NCI-H1105 (cell line): ENCODE data around the gene MILR1.
"Not testable (repeated sequence)": the region's sequence is repeated elsewhere in the genome, so short reads cannot be mapped to it uniquely, and the experiment has no call there.

Source experiments
- DNase-seq: peaks from one replicate; lab custom pipeline; 2025; lab: John Stamatoyannopoulos, UW

The MILR1 gene

GRCh38 chr17:64428406-64428805 is 20.5 kb upstream of the MILR1 start:
- no peak for DNase-seq

- DNase-seq, result not testable (repeated sequence)
Observed at GRCh38 chr17:64430036-64430435, 18.9 kb upstream of the MILR1 start.

GRCh38 chr17:64431534-64431933 is 17.4 kb upstream of the MILR1 start:
- DNase-seq, result no peak

GRCh38 chr17:64437944-64438525 is 10.9 kb upstream of the MILR1 start:
- no peak for DNase-seq

- DNase-seq, result not testable (repeated sequence)
Observed at GRCh38 chr17:64439521-64439920, 9.4 kb upstream of the MILR1 start.

- DNase-seq, result no peak
Observed at GRCh38 chr17:64439956-64440355, 9.0 kb upstream of the MILR1 start.

- no peak for DNase-seq
Observed at GRCh38 chr17:64441772-64442540, 7.0 kb upstream of the MILR1 start.

GRCh38 chr17:64442541-64442971 is 6.4 kb upstream of the MILR1 start:
- no peak for DNase-seq

GRCh38 chr17:64443086-64443760 is 5.7 kb upstream of the MILR1 start:
- no peak for DNase-seq

- DNase-seq, result no peak
Observed at GRCh38 chr17:64447526-64447925, 1.4 kb upstream of the MILR1 start.

GRCh38 chr17:64449545-64449944 is 630 bp downstream of the MILR1 start:
- DNase-seq, result no peak

GRCh38 chr17:64455993-64456885 is 7.3 kb downstream of the MILR1 start:
- no peak for DNase-seq

- DNase-seq, result no peak
Observed at GRCh38 chr17:64457156-64457555, 8.2 kb downstream of the MILR1 start.

- no peak for DNase-seq
Observed at GRCh38 chr17:64458756-64459155, 9.8 kb downstream of the MILR1 start.

GRCh38 chr17:64459284-64459747 is 10.4 kb downstream of the MILR1 start:
- no peak for DNase-seq

GRCh38 chr17:64459818-64460217 is 10.9 kb downstream of the MILR1 start:
- not testable (repeated sequence) for DNase-seq

GRCh38 chr17:64460955-64461354 is 12.0 kb downstream of the MILR1 start:
- no peak for DNase-seq

GRCh38 chr17:64461788-64462187 is 12.9 kb downstream of the MILR1 start:
- DNase-seq, result no peak

GRCh38 chr17:64466019-64466735 is 17.3 kb downstream of the MILR1 start:
- DNase-seq, result no peak

GRCh38 chr17:64466834-64467233 is 17.9 kb downstream of the MILR1 start:
- DNase-seq, result not testable (repeated sequence)

- DNase-seq, result no peak
Observed at GRCh38 chr17:64470625-64471024, 21.7 kb downstream of the MILR1 start.
